Measurements from ENCODE around the gene RAPSN.
A peak's percentile ranks its signal among the peaks of the same experiment; 100 is the strongest.

Gene RAPSN

GRCh38 chr11:47431356-47432083, 17.4 kb downstream of the RAPSN start:
- no peak for DNase-seq

- no peak for DNase-seq
Measured at GRCh38 chr11:47430524-47430923, 18.4 kb downstream of the RAPSN start.

- peak; percentile 41 for DNase-seq
Measured at GRCh38 chr11:47426062-47426956, 22.6 kb downstream of the RAPSN start, which contains the start of gene PSMC3. Gene PSMC3, minus strand, starts transcription at chr11:47426439. Its CDS starts 160 bp downstream, at chr11:47426279.

GRCh38 chr11:47425611-47426010, 23.3 kb downstream of the RAPSN start:
- DNase-seq: no peak

- no peak for DNase-seq
Measured at GRCh38 chr11:47418454-47419259, 30.3 kb downstream of the RAPSN start.

GRCh38 chr11:47417712-47418111, 31.2 kb downstream of the RAPSN start:
- DNase-seq: no peak

GRCh38 chr11:47415949-47416472, 32.9 kb downstream of the RAPSN start:
- no peak for DNase-seq

- no peak for DNase-seq
Measured at GRCh38 chr11:47415091-47415854, 33.7 kb downstream of the RAPSN start.

- DNase-seq: no peak
Measured at GRCh38 chr11:47414685-47415070, 34.3 kb downstream of the RAPSN start.

- no peak for DNase-seq
Measured at GRCh38 chr11:47413908-47414684, 34.8 kb downstream of the RAPSN start.

- no peak for DNase-seq
Measured at GRCh38 chr11:47413351-47413750, 35.6 kb downstream of the RAPSN start.

GRCh38 chr11:47411884-47412746, 36.8 kb downstream of the RAPSN start:
- no peak for DNase-seq

- DNase-seq: no peak
Measured at GRCh38 chr11:47410370-47411264, 38.3 kb downstream of the RAPSN start.

GRCh38 chr11:47409440-47410369, 39.2 kb downstream of the RAPSN start:
- no peak for DNase-seq

- no peak for DNase-seq
Measured at GRCh38 chr11:47408598-47409439, 40.1 kb downstream of the RAPSN start.

GRCh38 chr11:47407746-47408590, 41.0 kb downstream of the RAPSN start, which contains the start of gene SLC39A13:
Gene SLC39A13, plus strand, starts transcription at chr11:47408590. Its CDS starts 1,505 bp downstream, at chr11:47410095.
- DNase-seq: peak; percentile 64
